ELR (cell line): ENCODE data around the gene KDM7A.
A peak's percentile ranks its signal among the peaks of the same experiment; 100 is the strongest.

Source experiments
- DNase-seq: peaks from one replicate; pipeline ENCODE4 v3.0.0-alpha.2; 2015; ENCODE audit warnings: low read depth

The KDM7A gene

GRCh38 chr7:140082770-140083169 is 94.0 kb downstream of the KDM7A start:
- no peak for DNase-seq

DNA sequence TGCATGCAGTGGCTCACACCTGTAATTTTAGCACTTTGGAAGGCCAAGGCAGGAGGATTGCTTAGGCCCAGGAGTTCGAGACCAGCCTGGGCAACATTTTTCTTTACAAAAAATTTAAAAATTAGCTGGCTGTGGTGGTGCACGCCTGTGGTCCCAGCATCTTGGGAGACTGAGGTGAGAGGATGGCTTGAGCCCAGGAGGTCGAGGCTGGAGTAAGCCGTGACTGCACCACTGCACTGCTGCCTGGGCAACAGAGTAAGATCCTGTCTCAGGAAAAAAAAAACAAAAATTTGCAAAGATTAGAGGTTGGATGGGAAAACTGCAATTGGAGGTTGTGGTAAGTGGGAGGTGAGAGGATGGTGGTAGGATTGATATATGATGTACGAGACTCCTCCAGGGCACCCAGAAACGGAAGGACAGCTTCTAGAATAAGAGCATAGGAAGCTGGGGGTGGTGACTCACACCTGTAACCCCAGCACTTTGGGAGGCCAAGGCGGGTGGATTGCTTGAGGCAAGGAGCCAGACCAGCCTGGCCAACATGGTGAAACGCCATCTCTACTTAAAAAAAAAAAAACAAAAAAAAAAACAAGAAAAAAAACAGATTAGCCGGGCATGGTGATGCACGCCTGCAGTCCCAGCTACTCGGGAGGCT is 94.9 kb downstream of the KDM7A start:
- DNase-seq, result peak; percentile 15

GRCh38 chr7:140080919-140081318 is 95.9 kb downstream of the KDM7A start:
- DNase-seq, result no peak

- peak; percentile 40 for DNase-seq
These were observed 97.7 kb downstream of the KDM7A start for GRCh38 chr7:140079121-140079536.

GRCh38 chr7:140078392-140078791 is 98.4 kb downstream of the KDM7A start:
- no peak for DNase-seq

- no peak for DNase-seq
These were observed 102.0 kb downstream of the KDM7A start for GRCh38 chr7:140074780-140075179.

DNA sequence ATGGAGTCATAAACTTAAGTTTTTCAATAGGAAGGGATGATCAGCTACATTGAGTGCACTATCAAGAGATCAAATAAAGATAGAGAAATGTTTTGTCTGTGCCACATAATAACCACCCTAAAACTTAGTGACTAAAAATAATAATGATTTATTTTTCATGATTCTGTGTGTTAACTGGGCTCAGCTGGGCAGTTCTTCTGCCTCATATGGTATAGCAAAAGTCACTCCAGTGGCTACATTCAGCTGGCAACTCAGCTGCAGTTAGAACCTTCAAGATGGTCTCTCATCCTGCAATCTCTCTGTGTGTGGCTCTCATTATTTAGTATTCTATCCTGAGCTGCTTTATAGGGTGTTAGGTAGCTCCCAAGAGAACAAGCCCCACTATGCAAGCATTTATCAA is 106.2 kb downstream of the KDM7A start:
- DNase-seq, result no peak

- DNase-seq, result no peak
These were observed 107.4 kb downstream of the KDM7A start for GRCh38 chr7:140069298-140069949.

DNA sequence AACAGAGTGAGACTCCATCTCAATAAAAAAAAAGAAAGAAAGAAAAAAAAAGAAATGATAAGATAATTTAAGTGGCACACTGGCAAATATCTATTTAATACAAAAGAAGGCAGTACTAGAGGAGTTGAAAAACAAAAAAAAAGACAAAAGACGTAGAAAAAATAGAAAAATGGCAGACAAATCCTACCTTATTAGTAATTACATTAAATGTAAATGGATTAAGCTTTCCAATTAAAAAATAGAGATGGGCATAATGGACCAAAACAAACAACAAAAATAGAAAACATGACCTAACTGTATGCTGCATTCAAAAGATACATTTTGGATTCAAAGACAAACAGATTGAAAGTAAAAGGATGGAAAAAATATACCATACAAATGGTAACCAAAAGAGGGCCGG is 108.8 kb downstream of the KDM7A start:
- DNase-seq, result no peak

- no peak for DNase-seq
These were observed 109.7 kb downstream of the KDM7A start for GRCh38 chr7:140067052-140067451.

GRCh38 chr7:140062528-140063299 is 114.1 kb downstream of the KDM7A start, which contains the start of gene PARP12:
Gene PARP12 (minus strand): TSS chr7:140062951. CDS start chr7:140062847, 104 bp downstream.
- peak; percentile 83 for DNase-seq

DNA sequence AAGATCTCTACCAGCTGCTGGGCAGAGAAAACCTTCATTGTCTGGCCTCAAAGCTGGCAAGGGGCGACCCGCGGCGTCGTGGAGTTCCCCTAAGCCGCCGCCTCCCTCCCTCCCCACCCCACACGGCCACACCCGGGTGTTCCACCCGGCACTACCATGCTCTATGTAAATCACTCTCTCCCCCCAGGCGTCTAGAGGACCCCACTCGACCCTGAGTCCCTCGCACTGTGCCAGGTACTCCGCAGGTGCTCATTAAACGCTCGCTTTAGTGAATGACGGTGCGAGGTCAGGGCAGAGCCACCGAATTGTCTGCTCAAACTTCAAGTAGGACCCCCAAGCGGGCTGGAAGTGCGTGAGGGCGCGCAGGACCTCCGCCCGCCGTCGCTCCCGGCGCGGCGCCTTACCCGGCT is 114.7 kb downstream of the KDM7A start:
- peak; percentile 25 for DNase-seq

DNA sequence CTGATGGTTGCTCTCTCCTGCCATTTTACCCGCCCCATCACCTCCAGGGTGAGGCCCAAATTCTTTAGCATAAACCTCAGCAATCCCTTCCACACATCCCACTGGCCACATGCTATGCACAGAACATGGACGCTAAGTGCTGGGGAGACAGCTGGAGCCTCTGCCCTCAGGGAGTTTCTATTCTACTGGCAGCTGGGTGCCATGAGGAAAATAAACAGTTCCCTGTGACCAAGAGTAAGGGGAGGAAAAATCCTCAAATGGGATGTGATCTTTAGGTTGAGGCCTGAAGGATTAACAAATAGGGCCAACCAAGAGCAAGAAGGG is 115.2 kb downstream of the KDM7A start:
- no peak for DNase-seq

DNA sequence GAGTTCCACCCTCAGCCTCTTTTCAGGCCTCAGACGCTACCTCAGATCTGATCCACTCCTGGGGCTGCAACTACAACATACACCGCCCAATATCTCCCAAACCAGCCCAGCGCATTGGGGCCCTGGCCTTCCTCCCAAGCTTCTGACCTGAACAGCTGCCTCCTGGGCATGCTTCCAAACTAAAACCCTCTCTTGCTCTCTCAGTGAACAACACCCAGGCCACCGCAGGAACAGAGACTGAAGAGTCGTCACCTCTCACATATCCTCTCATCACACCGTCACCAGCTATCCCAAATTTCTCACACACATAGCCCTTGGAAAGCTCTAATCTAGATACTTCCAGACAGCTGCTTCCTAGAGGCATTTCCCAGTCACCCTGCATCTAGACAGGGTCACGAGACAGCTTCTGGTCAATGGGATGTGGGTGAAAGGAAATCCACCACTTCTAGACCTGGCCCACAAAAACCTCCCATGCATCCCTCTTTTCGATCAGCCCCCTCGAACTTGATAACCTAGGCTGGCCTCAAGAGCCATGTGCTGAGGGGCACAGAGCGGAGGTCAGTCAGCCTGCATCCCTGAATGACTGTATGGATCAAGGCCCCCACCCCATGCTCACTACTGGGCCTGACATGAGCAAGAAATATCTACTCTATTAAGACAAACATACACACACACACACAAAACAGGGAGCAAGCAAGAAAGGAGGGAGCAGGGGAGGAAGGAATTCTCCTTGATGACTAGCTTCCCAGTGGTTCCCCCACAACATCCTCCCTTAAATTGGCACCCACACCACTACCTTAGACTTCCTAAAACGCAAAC is 115.8 kb downstream of the KDM7A start:
- DNase-seq, result peak; percentile 14

DNA sequence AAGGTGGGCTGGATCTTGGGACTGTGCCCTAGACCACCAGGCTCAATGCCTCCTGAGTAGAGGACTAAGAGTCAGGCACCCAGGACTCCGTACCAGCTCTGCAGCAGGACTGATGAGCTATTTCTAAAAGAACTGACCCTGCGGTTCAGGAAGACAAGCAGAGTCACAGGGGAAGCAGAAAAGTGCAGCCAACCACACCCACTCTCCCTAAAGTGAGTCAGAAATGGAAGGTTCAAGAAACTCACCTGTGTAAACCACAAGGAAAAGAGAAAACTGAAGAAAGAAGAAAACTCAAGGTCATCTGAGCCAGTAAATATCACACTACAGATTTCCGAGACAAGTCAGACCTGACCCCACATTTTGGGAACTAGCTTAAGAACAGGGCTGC is 116.5 kb downstream of the KDM7A start:
- DNase-seq, result peak; percentile 28

GRCh38 chr7:140059273-140060242 is 117.2 kb downstream of the KDM7A start:
- DNase-seq, result peak; percentile 91

DNA sequence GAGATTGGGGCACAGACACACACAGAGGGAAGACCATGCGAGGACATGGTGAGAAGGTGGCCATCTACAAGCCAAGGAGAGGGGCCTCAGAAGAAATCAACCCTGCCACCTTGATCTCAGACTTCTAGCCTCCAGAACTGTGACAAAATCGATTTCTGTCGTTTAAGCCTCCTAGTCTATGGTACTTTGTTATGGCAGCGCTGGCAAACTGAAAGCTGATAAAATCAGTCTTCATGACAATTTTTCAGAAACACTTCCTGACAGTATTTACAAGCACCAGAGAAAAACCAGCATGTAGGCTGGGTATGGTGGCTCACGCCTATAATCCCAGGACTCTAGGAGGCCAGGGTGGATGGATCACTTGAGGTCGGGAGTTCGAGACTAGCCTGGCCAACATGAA is 118.3 kb downstream of the KDM7A start:
- no peak for DNase-seq

GRCh38 chr7:140057143-140057535 is 119.6 kb downstream of the KDM7A start:
- no peak for DNase-seq

GRCh38 chr7:140056431-140057142 is 120.2 kb downstream of the KDM7A start:
- no peak for DNase-seq

- no peak for DNase-seq
These were observed 121.0 kb downstream of the KDM7A start for GRCh38 chr7:140055833-140056232.
